ENCODE data around the gene PPM1D. TPM values are rescaled to one million over a fixed set of nuclear protein-coding genes. Genes with fewer than 3 reads are reported as not detected.

The PPM1D gene
- total RNA-seq, 4 donors from 2014 or later = 11.3 to 19.5 (median 15.2) TPM

GRCh38 chr17:60712675-60713074 is 112.7 kb downstream of the PPM1D start:
- H3K27ac ChIP-seq = no peak overlapping the region
- no peak for DNase-seq
- TF ChIP-seq CTCF (IDR thresholded peaks at IDR 0.05) (no peak), POLR2A (IDR thresholded peaks at IDR 0.05) (no peak)
- H3K4me1 ChIP-seq = no peaks in the 10 kb centered on the region
- H3K4me3 ChIP-seq (replicated peaks in 1 of 3) = no peak overlapping the region
- H3K9me3 ChIP-seq = no peaks in the 10 kb centered on the region
- no peaks in the 10 kb centered on the region for H3K36me3 ChIP-seq
- no peaks in the 10 kb centered on the region for H3K27me3 ChIP-seq
- 89 to 90% methylated on average over 2 of the region's 2 CpGs for WGBS, 2 donors
- intact Hi-C loops (cut with DNase I) = no loop called here

- Histone ChIP-seq H3K27ac (no peak overlapping the region), H3K27me3 (no peaks in the 10 kb centered on the region), H3K4me1 (no peaks in the 10 kb centered on the region), H3K9me3 (no peaks in the 10 kb centered on the region), H3K4me3 (replicated peaks in 1 of 3) (no peak overlapping the region), H3K36me3 (no peaks in the 10 kb centered on the region)
- no peak for DNase-seq
- no peak for TF ChIP-seq CTCF (IDR thresholded peaks at IDR 0.05)
- TF ChIP-seq POLR2A (IDR thresholded peaks at IDR 0.05) = no peak
- intact Hi-C loops (cut with DNase I) = no loop called here
- WGBS, 2 donors = 92 to 96% methylated on average over 2 of the region's 2 CpGs
Observed at GRCh38 chr17:60713608-60714007, 113.6 kb downstream of the PPM1D start.

Small RNA genes within 50 kb of the gene (small RNA-seq; reads per million reads assigned to genes)
- not detected for gene AC011921.2
- not detected for gene RN7SL606P
- gene RNU6-623P = not detected

Other genes starting within 250 kb of the PPM1D start
- gene USP32, start 208.1 kb upstream of the PPM1D start, total RNA-seq = 10 to 100 TPM; 49.9 to 76.5 (median 65.0) TPM
- gene CHCT1, start 177.7 kb upstream of the PPM1D start, total RNA-seq = not detected
- gene APPBP2, start 74.0 kb upstream of the PPM1D start, total RNA-seq = 10 to 100 TPM; 33.1 to 49.0 (median 45.4) TPM
- gene BCAS3, start 77.7 kb downstream of the PPM1D start, total RNA-seq = 10 to 100 TPM; 41.8 to 78.7 (median 51.6) TPM

Data from thyroid gland (tissue), 4 donors.